GM18861 (cell line): ENCODE results near the gene MSANTD2.
A peak's percentile ranks its signal among the peaks of the same experiment; 100 is the strongest.

Experiments used
- ATAC-seq: cut with Tn5 transposase; IDR thresholded peaks from one replicate; pipeline ENCODE4 v1.9.1; 2021; ENCODE audit not compliant: unreplicated experiment

MSANTD2 gene

DNA sequence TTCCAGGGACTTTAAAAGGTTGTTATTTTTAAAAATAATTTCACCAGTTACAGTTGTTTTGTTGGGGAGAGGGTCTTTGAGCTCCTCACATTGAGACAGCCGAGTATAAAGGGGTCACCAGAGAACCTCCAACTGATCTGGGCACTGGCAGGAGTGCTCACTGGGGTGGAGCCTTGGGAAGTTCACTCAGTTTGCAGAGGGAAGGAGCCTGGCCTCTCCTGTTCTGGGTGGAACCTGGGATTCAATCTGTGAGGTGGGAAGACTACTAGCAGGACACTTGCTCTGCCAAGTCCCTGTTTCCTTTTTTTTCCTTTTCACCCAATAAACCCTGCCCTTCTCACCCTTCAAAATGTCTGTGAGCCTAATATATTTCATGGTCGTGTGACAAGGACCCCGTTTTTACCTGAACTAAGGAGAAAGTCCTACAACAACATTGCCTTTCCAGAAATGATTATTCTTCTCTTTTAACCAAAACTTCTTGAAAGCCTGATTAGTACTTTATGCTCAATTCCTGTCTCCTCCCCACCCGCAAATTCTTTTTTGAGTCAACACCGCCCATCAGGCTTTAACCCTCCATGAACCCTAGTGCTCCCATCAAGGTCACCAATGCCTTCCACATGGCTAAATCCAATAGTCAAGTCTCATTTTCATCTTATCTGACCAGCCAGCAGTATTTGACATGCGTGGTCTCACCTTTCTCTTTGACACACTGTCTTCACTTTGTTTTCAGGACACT, 22.0 kb upstream of the MSANTD2 start:
- no peak for ATAC-seq

DNA sequence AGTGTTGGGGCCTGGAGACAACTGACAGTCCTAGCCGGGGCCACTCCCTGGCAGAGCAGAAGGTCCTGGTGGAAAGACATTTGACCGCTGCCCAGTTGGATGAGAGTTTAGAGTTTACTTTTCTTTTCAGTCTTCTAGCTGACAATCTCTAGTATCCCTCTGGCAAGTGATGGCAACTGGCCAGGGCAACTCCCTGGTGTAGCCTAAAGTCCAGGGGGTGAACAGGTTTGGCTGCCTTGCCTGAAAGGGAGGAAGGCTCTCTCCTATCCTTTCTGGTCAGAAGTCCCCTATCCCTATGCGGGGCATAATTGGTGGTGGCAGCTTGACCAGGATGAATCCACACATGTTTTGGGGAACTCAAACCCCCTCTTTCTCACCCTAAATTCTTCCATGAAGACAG, 16.8 kb upstream of the MSANTD2 start:
- no peak for ATAC-seq

DNA sequence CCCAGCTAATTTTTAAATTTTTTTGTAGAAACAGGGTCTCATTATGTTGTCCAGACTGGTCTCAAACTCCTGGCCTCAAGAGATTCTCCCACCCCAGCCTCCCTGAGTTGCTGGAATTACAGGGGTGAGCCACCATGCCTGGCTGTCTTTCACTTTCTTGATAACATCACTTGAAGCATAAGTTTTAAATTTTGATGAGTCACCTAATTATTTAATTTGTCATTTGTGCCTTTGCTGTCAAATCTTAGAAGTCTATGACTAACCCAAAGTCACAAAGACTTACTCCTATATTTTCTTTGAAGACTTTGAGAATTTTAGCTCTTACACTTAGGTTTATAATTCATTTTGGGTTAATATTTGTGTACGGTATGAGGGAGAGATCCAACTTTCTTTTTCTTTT, 14.5 kb upstream of the MSANTD2 start:
- no peak for ATAC-seq

- ATAC-seq: no peak
Measured at GRCh38 chr11:124812876-124813275, 12.7 kb upstream of the MSANTD2 start.

- no peak for ATAC-seq
Measured at GRCh38 chr11:124811399-124812125, 11.4 kb upstream of the MSANTD2 start.

DNA sequence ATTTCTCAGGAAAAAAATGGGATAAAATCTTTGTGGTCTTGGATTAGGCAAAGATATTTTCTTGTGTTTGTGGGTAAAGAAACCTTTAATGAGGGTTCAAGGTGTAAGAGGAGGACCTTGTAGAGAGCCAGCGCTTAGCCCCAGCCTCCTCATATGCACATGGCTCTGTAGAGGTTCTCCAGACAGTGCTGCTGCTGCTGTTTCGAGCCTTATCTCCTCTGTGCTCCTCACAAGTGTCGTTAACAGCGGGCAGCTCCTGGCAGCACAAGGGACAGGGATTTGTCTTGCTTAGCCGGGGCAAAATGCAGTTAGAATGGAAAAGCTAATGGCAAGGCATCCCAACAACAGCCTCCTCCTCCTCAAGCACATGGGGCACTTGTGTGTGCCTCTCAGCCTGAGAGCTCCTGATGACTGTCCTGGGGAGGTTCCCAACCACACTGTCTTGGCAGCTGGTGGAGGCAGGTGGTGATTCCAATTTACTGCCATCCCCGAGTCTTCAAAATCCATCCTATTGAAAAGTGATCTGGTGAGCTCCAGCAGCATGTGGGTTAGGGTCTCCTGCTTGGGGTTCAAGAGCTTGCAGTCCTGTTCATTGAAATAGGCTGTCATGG, 7.6 kb upstream of the MSANTD2 start:
- ATAC-seq: no peak

DNA sequence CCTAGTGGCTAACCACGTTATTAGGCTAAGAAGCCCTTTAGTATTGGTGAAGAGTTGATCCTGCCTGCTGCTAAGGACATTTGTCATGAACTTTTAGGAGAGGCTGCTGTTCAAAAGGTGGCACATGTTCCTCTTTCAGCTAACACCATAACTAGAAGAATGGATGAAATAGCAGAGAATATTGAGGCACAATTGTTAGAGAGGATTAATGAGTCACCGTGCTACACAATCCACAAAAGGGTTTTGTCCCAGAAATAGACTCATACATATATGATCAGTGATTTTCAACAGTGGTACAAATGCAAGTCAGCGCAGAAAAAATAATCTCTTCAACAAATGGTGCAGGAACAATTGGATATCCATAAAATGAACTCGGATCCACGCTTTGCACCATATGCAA, 7.0 kb upstream of the MSANTD2 start:
- no peak for ATAC-seq

DNA sequence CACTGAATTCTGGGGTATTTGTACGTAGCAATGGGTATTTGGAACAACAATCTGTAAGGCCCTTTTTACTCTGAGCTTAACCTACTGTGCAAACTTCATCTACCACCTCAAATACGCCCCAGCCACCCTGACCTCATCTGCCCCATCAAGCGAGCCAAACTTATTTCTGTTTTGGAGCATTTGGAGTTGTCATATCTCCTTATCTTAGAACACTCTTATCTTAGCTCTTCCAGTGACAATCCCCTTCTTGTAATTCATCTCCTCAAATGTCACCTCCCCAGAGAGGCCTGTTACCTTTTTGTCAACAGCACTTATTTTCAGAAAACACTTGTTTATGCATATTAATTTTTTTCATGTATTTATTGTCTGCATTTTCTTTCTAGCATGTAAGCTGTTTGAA, 4.7 kb upstream of the MSANTD2 start:
- no peak for ATAC-seq

- no peak for ATAC-seq
Measured at GRCh38 chr11:124801636-124802312, 1.6 kb upstream of the MSANTD2 start.

DNA sequence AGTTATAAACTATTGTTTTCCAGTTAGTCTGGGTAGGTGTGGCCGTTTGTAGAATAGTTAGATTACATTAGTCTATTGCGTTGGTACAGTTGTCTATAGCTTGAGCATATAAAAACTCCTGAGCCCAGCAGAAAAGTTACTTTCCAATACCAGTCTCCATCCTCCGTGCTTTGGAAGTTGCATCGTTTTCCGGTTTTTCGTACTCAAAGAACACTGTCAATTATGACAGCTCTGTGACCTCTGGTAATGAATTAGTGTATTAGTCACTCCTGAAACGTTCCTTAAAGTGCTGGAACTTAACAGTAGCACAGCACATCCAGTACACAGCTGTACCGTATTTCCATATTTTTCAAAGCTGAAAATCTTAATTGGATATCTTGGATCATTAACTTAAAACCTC, 808 bp upstream of the MSANTD2 start:
- no peak for ATAC-seq

GRCh38 chr11:124799348-124800225, 619 bp downstream of the MSANTD2 start:
- peak; percentile 25 for ATAC-seq

DNA sequence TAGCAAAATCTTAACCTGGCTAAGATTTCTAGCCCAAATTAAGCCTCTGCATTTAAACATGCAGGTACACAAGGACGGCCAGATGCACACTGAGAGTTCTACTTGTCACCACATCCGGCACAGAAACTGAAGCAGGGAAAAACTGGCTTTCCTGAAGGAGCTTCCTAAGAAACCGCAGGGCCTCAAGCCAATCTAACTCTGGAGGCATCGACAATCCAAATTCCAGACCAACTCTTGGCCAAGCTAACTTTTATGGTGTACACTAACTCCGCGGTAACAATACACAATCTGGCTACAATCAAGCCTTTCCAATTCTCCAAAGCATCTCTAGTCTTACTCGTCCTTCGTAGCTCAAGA, 1.2 kb downstream of the MSANTD2 start:
- ATAC-seq: peak; percentile 16

DNA sequence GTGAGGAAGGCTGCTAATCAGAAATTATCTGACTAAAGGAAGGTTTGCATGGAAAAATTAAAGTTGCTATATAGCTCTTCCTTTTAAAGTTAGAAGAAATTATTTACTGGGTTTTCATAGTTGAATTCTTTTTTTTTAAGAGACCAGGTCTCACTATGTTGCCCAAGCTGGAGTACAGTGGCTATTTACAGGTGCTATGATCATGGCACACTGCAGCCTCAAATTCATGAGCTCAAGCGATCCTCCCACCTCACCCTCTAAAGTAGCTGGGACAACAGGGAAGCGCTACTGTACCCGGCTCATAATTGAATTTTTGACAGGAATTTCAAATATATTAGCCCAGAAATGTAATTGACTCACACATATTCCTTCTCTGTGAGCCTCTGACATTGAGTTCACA, 3.9 kb downstream of the MSANTD2 start:
- no peak for ATAC-seq

GRCh38 chr11:124793466-124794278, 6.5 kb downstream of the MSANTD2 start:
- ATAC-seq: no peak

DNA sequence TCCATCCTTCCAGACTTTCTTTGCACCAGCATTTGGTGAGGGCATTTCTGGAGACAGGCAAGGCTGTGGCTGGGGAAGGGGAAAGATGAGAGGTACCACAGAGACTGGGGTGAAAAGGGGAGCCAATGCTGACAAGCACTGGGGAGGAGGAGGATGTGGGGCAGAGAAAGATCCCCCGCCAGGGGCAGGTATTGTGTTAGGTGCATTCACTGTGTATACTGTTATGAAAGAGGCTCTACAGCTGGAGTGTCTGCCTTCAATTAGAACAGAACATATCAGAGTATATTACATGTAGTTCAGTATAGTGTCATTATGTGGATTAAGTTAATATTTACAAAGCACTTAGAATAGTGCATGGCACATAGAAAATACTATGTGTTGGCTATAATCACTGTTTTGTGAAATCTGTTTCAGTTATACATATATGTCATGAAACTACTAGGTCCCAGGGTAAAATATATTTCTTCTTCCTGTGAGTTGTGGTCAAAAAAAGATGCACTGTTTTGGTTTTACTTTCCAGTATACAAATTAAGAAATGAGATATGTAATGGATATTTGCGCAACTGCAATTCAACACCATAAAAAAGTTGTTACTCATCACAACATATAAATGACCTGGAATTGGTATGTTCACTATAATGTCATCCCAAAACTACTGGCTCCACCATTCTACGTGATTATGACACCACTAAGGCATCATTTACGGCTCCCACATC, 8.4 kb downstream of the MSANTD2 start:
- ATAC-seq: peak; percentile 63

DNA sequence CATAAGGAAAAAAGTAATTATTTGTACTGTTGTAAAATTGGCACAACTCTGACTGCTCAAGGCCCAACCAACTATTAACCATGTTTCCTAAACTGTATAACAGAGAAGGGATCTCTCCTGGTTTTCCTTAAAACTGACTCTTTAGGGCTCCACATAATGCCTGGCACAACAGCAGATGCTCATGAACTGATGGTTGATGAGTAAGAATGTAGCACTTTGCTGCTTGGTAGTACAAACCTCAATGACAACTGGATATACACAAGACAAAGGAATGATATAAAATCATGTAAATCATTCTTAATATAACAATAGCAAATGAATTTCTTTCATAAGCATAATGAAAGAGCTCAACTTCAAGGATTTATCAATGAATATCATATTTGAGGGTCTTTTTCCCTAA, 11.7 kb downstream of the MSANTD2 start:
- no peak for ATAC-seq

GRCh38 chr11:124784051-124784450, 16.2 kb downstream of the MSANTD2 start:
- no peak for ATAC-seq

GRCh38 chr11:124783002-124783401, 17.2 kb downstream of the MSANTD2 start:
- no peak for ATAC-seq

- no peak for ATAC-seq
Measured at GRCh38 chr11:124779568-124779967, 20.6 kb downstream of the MSANTD2 start.
